ENCODE measurements around the gene TMEM183A. TPM values are rescaled to one million over a fixed set of nuclear protein-coding genes. Genes with fewer than 3 reads are reported as not detected.

The TMEM183A gene
- polyA plus RNA-seq, 1 of the 3 experiments (the other 2 are of a cell fraction) = 47.9 TPM

GRCh38 chr1:202968351-202968750, 38.8 kb upstream of the TMEM183A start:
- 61% methylated on average over 3 of the region's 3 CpGs for WGBS (ENCODE audit: low lambda C conversion rate)
- POLR2A ChIA-PET = interaction anchor here (0.8 to 1.6 kb wide), 2 partner anchors 39 to 108 kb away, joined by 3 to 6 read pairs; partner anchors contain the start of gene TMEM183A
- no peak overlapping the region for H3K9ac ChIP-seq
- TF ChIP-seq FOSL2 (IDR thresholded peaks at IDR 0.05; ENCODE audit: borderline replicate concordance, low read depth) (no peak), IRF3 (IDR thresholded peaks at IDR 0.05; ENCODE audit: low read depth, low read length) (no peak), USF2 (IDR thresholded peaks at IDR 0.05; ENCODE audit: borderline replicate concordance, low read depth, low read length) (no peak), TCF12 (IDR thresholded peaks at IDR 0.05) (no peak), JUND (IDR thresholded peaks at IDR 0.05) (no peak), RXRA (IDR thresholded peaks at IDR 0.05; ENCODE audit: borderline replicate concordance, low read depth) (no peak), NFIC (IDR thresholded peaks at IDR 0.05; ENCODE audit: borderline replicate concordance) (no peak), MXI1 (IDR thresholded peaks at IDR 0.05; ENCODE audit: low read depth, low read length) (no peak), ELF1 (IDR thresholded peaks at IDR 0.05) (no peak), SIN3A (IDR thresholded peaks at IDR 0.05; ENCODE audit: borderline replicate concordance, low read depth, low read length) (no peak), GABPA (IDR thresholded peaks at IDR 0.05; ENCODE audit: low read depth) (no peak), CTCF (IDR thresholded peaks at IDR 0.05) (no peak), YY1 (IDR thresholded peaks at IDR 0.05; ENCODE audit: low read depth) (no peak), FOXM1 (IDR thresholded peaks at IDR 0.05; ENCODE audit: low read depth) (no peak), USF1 (IDR thresholded peaks at IDR 0.05; ENCODE audit: borderline replicate concordance, low read depth) (no peak)
- H3K27me3 ChIP-seq (ENCODE audit: insufficient read depth) = peaks cover 13% of the 10 kb centered on the region; the same call in 1 of the 2 replicates
- no peaks in the 10 kb centered on the region for H3K9me3 ChIP-seq
- H3K9me2 ChIP-seq = no peaks in the 10 kb centered on the region
- peaks cover 0 to 14% of the 10 kb centered on the region in 2 experiments; a peak in 1 of 4 replicates for H3K4me1 ChIP-seq (ENCODE audit: control insufficient read depth in 1 of 2, insufficient read depth in 2 of 2, low read depth in 1 of 2, low read length in 1 of 2)
- peaks cover 0 to 11% of the 10 kb centered on the region in 2 experiments for H3K36me3 ChIP-seq (replicated peaks in 1 of 2; ENCODE audit: control insufficient read depth in 1 of 2, insufficient read depth in 2 of 2, low read length in 1 of 2)
- H3F3A ChIP-seq (replicated peaks; ENCODE audit: insufficient read depth) = peaks cover 4% of the 10 kb centered on the region
- no peak overlapping the region for H3K4me2 ChIP-seq
- CTCF ChIA-PET = interaction anchor here (0.8 to 1.2 kb wide), 4 partner anchors 9 to 301 kb away, joined by 3 to 7 read pairs (median 4); partner anchors contain the start of gene KLHL12
- 0 out of 4 replicates have a peak overlapping the region, but pooled peaks of 1 of the 2 experiments have one; percentile 70 for H3K4me3 ChIP-seq (ENCODE audit: low read depth in 2 of 2, low read length in 1 of 2)
- no peak for DNase-seq
- peak overlapping the region; percentile 96; the same call in 1 of the 2 replicates for H2AFZ ChIP-seq (ENCODE audit: low read depth)
- H4K20me1 ChIP-seq (ENCODE audit: insufficient read depth) = no peaks in the 10 kb centered on the region
- no peaks in the 10 kb centered on the region for H3K79me2 ChIP-seq (ENCODE audit: insufficient read depth)
- no peak overlapping the region for H3K27ac ChIP-seq (ENCODE audit: low read depth in 2 of 2, low read length in 1 of 2)

All from SK-N-SH (cell line).